H1 (cell line): ENCODE results near the gene SPARCL1. TPM values are rescaled to one million over a fixed set of nuclear protein-coding genes. Genes with fewer than 3 reads are reported as not detected.

Source experiments
- CTCF ChIP-seq, 3 experiments: IDR thresholded peaks; 1 replicate in 2 of 3; 2 replicates in 1 of 3; pipeline versions ENCODE4 v1.5.1 to v1.6.1; 2011; ENCODE audit warnings: low read length in 3 of 3, mild to moderate bottlenecking in 3 of 3, inconsistent platforms in 2 of 3, low read depth in 1 of 3, moderate library complexity in 1 of 3; ENCODE audit not compliant: insufficient read depth in 1 of 3; ENCODE audit errors: control extremely low read depth in 1 of 3
- polyA plus RNA-seq, 7 experiments: library from polyadenylated mRNA; depleted of rRNA in 3 of 7; stranded (reverse) in 5 of 7; unstranded in 2 of 7; fragments of >200 nt in 5 of 7; fragments of 200-250 nt in 2 of 7; gene quantifications; 1 replicate in 5 of 7; 2 replicates in 1 of 7; 4 replicates in 1 of 7; pipeline versions ENCODE4 v1.2.1 to v1.2.3, GENCODE V29; 2011 to 2013; ENCODE audit warnings: missing spikeins in 2 of 7, mixed read lengths in 2 of 7
- total RNA-seq: library from RNA; stranded (reverse); fragmentation: NEBNext Ultra II Directional; extraction: Animal tissue kit (Norgen Biotek cat#: 25700); gene quantifications from 2 replicates; pipeline ENCODE4 v1.2.1, GENCODE V29; 2021

The SPARCL1 gene
- total and polyA plus RNA-seq, 2 of the 8 experiments (the other 6 are each of a cell fraction or from before 2014, with no cell fraction given): 0.48 to 0.51 TPM

GRCh38 chr4:87465739-87466366, 63.3 kb downstream of the SPARCL1 start (continued):
- peak in 2 of 3 experiments; percentile 38 to 41; a peak in 2 of 4 replicates for TF ChIP-seq CTCF (IDR thresholded peaks at IDR 0.05; ENCODE audit: control extremely low read depth in 1 of 3, insufficient read depth in 1 of 3, low read depth in 1 of 3, low read length in 3 of 3)
